NT2/D1 (cell line): ENCODE measurements around the gene FBXL7.

Experiments
- DNase-seq: peaks from one replicate; pipeline ENCODE4 v3.0.0-alpha.2; 2011; ENCODE audit warnings: low read depth, low spot score
- H3K27me3 ChIP-seq: 2 replicates; pipeline ENCODE4 v1.6.0; 2011; ENCODE audit warnings: mild to moderate bottlenecking; ENCODE audit not compliant: insufficient read length, insufficient read depth
- H3K36me3 ChIP-seq: 2 replicates; pipeline ENCODE4 v1.6.1; 2011; ENCODE audit warnings: mild to moderate bottlenecking, low read length, mixed read lengths; ENCODE audit not compliant: insufficient read depth, insufficient read length
- H3K4me1 ChIP-seq: 2 replicates; pipeline ENCODE4 v1.5.1; 2011; ENCODE audit not compliant: insufficient read depth, insufficient read length
- H3K4me3 ChIP-seq: 2 replicates; pipeline ENCODE4 v1.5.1; 2011; ENCODE audit warnings: low read depth; ENCODE audit not compliant: insufficient read length
- H3K9ac ChIP-seq: 2 replicates; pipeline ENCODE4 v1.6.0; 2011; ENCODE audit warnings: low read depth; ENCODE audit not compliant: insufficient read length
- H3K9me3 ChIP-seq: 2 replicates; pipeline ENCODE4 v1.5.1; 2011; ENCODE audit warnings: mild to moderate bottlenecking, low read length; ENCODE audit not compliant: insufficient read depth
- SUZ12 ChIP-seq: IDR thresholded peaks from 2 replicates; pipeline ENCODE4 v1.6.1; 2011; ENCODE audit not compliant: insufficient read length, insufficient read depth; ENCODE audit errors: extremely low read depth
- YY1 ChIP-seq: IDR thresholded peaks from 2 replicates; pipeline ENCODE4 v1.6.1; 2011; ENCODE audit not compliant: insufficient read length, insufficient read depth
- ZNF274 ChIP-seq: IDR thresholded peaks from 2 replicates; pipeline ENCODE4 v1.6.1; 2011; ENCODE audit warnings: mild to moderate bottlenecking, low read depth, low read length

FBXL7 gene

DNA sequence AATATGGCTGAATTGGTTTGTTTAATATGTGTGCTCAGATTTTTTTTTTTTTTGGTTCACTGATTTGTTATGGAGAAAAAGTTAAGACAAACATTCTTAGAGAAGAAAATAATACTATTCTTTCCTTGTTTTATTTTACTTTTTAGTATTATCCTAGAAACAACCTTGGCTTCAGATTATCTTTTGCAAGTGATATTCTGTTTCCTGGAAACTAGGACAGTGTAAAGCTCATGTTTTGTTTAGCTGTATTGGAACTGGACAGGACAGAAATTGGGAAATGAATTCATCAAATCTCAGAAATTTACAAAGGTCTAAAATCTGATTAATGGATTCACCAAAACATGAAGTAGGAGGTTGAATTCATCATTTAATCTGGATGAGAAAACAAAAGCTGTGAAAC is 130.5 kb downstream of the FBXL7 start:
- DNase-seq: no peak
- Histone ChIP-seq H3K36me3 (no peaks in the 10 kb centered on the region), H3K27me3 (no peaks in the 10 kb centered on the region), H3K9me3 (no peaks in the 10 kb centered on the region), H3K4me1 (no peaks in the 10 kb centered on the region), H3K9ac (no peak overlapping the region), H3K4me3 (no peak overlapping the region)
- TF ChIP-seq YY1 (no peak), ZNF274 (no peak)

DNA sequence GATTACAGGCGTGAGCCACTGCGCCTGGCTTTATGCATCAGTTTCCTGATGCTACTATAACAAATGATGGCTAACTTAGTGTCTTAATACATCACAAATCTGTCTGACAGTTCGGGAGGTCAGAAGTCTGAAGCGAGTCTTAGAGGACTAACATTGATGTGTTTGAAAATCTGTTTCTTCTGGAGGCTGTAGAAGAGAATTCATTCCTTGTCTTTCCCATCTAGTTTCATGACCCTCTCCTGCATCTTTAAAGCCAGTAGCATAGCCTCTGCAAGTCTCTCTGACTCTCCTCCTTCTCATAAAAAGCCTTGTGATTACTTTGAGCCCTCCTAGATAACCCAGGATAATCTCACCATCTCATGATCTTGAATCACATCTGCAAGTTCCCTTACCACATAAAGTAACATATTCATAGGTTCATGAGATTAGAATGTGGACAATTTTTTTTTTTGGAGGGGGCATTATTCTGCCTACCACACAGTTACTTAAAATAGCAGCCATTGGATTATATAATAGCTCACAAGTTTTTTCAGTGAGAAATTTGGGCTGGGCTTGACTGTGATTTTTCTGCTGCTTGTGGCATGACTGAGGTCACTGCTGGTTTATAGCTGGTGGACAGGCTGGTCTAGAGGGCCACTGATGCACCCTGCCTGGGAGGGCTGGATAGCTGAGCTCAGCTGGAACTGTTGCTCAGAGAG is 134.8 kb downstream of the FBXL7 start:
- H3K36me3 ChIP-seq: no peaks in the 10 kb centered on the region
- H3K27me3 ChIP-seq: no peaks in the 10 kb centered on the region
- H3K4me3 ChIP-seq: no peak overlapping the region
- no peaks in the 10 kb centered on the region for H3K9me3 ChIP-seq
- no peaks in the 10 kb centered on the region for H3K4me1 ChIP-seq
- TF ChIP-seq ZNF274: no peak
- TF ChIP-seq YY1: no peak
- TF ChIP-seq SUZ12: no peak
- no peak for DNase-seq
- H3K9ac ChIP-seq: no peak overlapping the region

DNA sequence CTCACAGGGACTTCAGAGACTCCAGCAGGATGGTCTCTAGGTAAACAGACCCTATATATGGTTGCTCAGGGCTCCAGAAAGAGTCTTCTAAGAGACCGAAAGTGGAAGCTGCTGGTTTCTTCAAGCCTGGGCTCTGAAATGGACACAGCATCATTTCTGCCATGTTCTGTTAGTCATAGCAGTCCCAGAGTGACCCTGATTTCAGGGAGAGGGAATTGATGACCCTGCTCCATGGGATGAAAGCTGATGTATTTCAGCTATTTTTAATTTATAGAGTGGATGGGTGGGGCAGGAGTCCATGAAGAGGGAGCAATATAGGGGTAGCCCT is 135.3 kb downstream of the FBXL7 start:
- no peak overlapping the region for H3K9ac ChIP-seq
- no peaks in the 10 kb centered on the region for H3K27me3 ChIP-seq
- H3K9me3 ChIP-seq: no peaks in the 10 kb centered on the region
- no peak for DNase-seq
- H3K4me1 ChIP-seq: no peaks in the 10 kb centered on the region
- H3K4me3 ChIP-seq: no peak overlapping the region
- H3K36me3 ChIP-seq: no peaks in the 10 kb centered on the region
- TF ChIP-seq SUZ12 (no peak), ZNF274 (no peak), YY1 (no peak)

DNA sequence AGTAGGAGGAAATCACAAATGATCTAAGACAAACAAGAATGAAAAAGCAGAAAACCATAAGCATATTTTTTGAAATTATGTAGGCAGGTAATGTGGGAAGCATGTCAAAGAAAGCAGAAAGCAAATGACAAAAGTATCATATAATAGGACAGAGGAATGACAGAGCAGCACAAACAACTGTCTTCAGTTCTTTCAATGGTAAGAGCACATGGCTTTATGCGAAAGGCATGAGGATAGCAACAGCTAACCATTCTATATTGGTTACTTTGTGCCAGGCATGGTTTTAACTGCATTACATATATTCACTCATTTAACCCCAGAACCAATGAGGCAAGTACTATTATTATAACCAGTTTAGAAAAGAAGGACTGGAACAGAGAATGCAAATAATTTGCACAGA is 137.4 kb downstream of the FBXL7 start:
- H3K36me3 ChIP-seq: no peaks in the 10 kb centered on the region
- TF ChIP-seq ZNF274 (no peak), SUZ12 (no peak), YY1 (no peak)
- H3K9me3 ChIP-seq: no peaks in the 10 kb centered on the region
- no peak for DNase-seq
- H3K4me3 ChIP-seq: no peak overlapping the region
- no peaks in the 10 kb centered on the region for H3K4me1 ChIP-seq
- H3K27me3 ChIP-seq: no peaks in the 10 kb centered on the region
- H3K9ac ChIP-seq: no peak overlapping the region

DNA sequence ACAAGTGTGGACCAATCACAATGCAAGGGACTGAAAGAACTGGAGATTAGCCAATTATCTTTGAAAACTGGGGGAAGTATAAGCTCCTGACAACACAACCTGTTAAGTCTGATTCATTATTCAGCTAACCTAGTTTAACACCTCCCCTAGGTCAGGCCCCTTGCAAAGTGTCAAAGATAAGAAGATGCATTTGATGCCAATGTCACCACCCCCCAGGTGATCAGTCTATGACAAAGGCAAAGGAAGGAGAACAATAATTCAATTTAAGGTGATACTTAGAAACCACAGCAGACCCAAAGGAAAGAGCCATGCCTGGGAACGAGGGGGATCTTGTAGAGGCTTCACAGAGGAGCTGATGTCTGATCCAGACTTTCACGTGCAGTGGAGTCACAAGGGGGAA is 137.9 kb downstream of the FBXL7 start:
- Histone ChIP-seq H3K9ac (no peak overlapping the region), H3K9me3 (no peaks in the 10 kb centered on the region), H3K36me3 (no peaks in the 10 kb centered on the region), H3K4me1 (no peaks in the 10 kb centered on the region), H3K27me3 (no peaks in the 10 kb centered on the region), H3K4me3 (no peak overlapping the region)
- no peak for DNase-seq
- TF ChIP-seq SUZ12 (no peak), ZNF274 (no peak), YY1 (no peak)

DNA sequence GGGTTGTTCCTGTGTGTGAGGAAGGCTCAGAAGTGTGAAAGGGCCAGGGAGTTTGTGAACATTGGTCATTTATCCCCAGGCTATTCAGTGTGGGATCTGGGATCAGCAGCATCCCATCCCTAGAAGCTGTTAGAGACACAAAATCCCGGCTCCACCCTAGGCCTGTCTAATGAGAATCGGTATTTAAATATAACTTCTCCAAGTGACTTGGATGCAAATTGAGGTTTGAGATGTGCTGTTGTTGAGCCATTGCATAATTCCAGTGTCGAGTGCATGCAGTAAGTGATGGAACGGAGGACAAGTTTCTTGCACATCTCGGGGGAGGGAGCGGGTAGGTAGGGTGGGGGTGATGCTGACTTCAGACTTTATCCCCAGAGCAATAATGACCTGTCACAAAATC is 138.3 kb downstream of the FBXL7 start:
- Histone ChIP-seq H3K4me3 (no peak overlapping the region), H3K9ac (no peak overlapping the region), H3K27me3 (no peaks in the 10 kb centered on the region), H3K4me1 (no peaks in the 10 kb centered on the region), H3K36me3 (no peaks in the 10 kb centered on the region), H3K9me3 (no peaks in the 10 kb centered on the region)
- no peak for DNase-seq
- TF ChIP-seq ZNF274: no peak
- no peak for TF ChIP-seq YY1
- TF ChIP-seq SUZ12: no peak

DNA sequence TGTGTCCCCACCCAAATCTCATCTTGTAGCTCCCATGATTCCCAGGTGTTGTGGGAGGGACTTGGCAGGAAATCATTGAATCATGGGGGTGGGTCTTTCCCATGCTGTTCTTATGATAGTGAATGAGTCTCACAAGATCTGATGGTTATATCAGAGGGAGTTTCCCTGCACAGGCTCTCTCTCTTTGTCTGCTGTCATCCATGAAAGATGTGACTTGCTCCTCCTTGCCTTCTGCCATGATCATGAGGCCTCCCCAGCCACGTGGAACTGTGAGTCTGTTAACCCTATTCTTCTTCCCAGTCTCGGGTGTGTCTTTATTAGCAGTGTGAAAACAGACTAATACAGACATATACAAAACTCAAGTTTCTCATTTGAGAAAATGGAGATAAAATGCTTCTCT is 139.3 kb downstream of the FBXL7 start:
- Histone ChIP-seq H3K36me3 (no peaks in the 10 kb centered on the region), H3K27me3 (no peaks in the 10 kb centered on the region), H3K9ac (no peak overlapping the region), H3K9me3 (no peaks in the 10 kb centered on the region), H3K4me1 (no peaks in the 10 kb centered on the region), H3K4me3 (no peak overlapping the region)
- DNase-seq: no peak
- TF ChIP-seq YY1: no peak
- TF ChIP-seq SUZ12: no peak
- TF ChIP-seq ZNF274: no peak
